Stimulated activated CD4-positive, alpha-beta T cell treated with anti-CD3 and anti-CD28 coated beads, Interleukin-1b, Interleukin-23, amount 100 ng/mL, for 24 hours (primary cell): ENCODE data around the gene LRP1B.

Source experiments
- DNase-seq, 4 experiments: peaks; one replicate each; pipeline ENCODE4 v3.0.0-alpha.2; 2020; ENCODE audit warnings: low read depth in 4 of 4, low spot score in 1 of 4

Gene LRP1B

GRCh38 chr2:141522702-141523101, 608.1 kb downstream of the LRP1B start:
- DNase-seq, result no peak

- no peak for DNase-seq
These were observed 608.8 kb downstream of the LRP1B start for GRCh38 chr2:141522048-141522447.

DNA sequence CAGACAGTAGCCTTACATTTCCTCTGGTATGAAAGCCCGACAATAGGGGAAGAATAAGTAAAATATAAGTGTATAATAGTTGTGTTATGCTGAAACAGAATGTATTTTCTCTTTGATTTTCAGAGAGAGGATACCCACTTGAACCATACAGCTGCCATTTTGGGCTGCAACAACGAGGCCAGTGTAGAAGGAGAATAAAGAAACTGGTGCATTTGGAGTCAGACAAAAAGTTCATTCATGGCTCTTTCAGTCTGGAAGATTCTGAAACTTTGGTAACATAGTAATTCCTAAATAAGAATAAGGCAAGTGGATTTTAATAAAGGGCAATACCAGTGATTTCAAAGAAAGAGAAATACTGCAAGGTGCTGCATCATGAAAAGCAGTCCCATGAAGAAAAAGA, 610.9 kb downstream of the LRP1B start:
- DNase-seq, result no peak

- DNase-seq, result no peak
These were observed 612.9 kb downstream of the LRP1B start for GRCh38 chr2:141517852-141518421.

DNA sequence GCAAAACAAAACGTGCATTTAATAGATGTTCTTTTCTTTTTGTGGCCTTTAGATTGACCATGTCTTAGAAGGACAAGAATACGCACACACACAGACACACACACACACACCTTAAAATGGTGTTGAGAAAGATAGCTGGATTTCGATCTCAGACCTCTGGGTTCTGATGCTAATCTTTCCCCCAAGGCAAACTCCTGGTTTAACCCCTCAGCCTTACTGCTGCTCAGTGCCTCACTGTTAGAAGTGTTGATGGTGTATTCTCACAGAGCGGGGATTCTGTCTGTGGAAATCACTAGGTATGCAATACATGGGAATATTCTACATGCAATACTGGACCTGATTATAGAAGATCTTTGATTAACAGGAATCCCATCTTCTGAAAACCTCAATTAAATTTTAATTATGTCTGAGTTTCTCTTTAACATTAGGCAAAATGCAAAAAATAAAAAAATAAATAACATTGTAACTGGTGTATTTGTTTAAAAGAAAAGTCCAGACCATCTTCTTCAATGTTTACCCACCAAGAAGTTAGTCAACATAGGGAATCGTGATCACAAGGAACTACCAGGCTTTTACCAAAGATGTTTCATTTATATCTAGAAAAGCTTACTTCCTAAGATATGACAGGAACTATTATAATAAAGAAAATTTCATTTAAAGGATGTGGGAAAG, 613.5 kb downstream of the LRP1B start:
- DNase-seq, result no peak

DNA sequence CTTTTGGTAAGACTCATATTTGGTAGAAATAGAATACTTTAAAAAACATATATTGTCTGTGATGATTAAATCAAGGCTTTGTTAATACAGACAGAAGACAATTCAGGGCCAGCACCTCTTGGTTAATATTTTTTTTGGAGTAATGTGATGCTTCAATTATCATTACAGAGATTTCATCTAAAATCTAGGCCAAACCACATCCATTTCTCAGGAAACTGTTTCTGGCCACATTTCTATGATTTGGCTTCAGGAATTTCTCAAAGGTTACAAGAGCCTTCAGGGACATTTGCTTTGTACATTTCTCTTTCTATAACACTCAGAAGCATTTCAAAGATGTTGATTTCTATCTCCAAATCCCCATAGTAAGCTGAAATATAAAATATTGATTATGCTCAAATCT, 614.9 kb downstream of the LRP1B start:
- DNase-seq, result no peak

GRCh38 chr2:141513853-141514252, 617.0 kb downstream of the LRP1B start:
- DNase-seq, result no peak

DNA sequence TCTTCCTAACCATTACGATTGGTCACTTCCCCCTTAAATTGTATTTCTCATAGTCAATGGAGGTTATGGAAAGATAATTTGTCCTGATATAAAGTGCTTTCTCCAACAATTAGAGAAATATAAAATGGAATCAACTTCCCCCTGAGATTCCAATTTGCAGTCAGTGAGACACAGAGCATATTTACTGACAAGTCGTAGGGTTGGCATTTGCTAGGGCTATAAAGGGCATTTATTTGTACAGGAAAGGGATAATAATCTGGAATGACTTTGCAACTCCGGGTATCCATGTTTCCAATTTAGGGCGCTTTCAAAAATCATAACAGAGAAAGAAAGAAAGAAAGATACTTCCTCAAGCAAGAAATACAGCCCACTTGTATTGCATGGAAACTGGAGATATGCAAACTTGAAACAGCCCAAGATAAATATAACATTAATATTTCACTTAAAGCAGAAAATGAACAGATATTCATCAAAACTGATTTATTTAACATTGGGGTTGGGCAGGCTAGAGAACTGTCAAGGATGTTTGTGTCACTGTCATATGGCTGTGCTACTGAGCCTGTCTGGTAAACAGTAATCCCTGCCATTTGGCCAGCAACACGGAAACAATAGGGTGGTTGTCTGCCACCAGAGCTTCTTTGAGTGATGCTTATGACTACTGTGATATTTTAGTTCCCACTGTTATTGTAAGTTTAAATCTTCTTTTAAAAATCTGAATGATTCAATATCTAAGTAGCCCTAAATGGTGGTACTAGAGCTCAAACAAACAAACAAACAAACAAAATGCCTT, 621.8 kb downstream of the LRP1B start:
- no peak for DNase-seq

GRCh38 chr2:141508086-141508752, 622.6 kb downstream of the LRP1B start:
- no peak for DNase-seq

DNA sequence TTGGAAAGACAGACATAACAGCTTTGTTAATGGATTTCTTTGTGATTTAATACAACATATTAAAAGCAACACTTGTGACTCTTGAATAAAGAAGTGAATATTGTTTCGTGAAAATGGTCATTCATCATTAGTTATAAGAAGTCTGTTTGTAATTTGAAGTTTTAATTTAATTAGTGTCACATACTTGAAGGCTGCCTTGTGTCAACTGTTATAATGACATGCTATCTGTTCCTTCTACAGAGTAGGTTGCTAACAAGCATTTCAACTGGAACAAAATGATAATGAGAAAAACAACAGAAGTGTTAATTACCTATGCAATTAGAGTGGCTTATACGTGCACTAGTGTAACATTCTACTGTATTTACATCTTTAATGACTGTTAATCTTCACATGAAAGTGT, 624.7 kb downstream of the LRP1B start:
- no peak for DNase-seq

DNA sequence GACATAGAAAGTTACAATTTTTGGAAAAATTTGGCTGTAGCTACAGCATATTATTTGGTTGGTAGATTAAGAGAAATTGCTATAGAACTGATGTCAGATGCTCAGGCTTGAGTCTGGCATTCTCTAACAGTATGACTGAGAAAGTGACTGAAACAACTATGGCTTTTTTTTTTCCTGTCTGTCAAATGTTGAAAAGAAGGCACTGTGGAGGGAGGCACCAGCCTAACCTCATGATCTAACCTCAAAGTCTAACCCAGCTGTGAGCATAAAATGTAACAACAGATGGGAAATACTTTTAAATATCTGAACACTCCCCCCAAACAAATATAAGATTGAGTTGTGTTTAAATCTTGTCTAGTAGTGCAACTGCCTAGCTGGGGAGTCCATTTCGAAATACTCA, 629.1 kb downstream of the LRP1B start:
- no peak for DNase-seq

DNA sequence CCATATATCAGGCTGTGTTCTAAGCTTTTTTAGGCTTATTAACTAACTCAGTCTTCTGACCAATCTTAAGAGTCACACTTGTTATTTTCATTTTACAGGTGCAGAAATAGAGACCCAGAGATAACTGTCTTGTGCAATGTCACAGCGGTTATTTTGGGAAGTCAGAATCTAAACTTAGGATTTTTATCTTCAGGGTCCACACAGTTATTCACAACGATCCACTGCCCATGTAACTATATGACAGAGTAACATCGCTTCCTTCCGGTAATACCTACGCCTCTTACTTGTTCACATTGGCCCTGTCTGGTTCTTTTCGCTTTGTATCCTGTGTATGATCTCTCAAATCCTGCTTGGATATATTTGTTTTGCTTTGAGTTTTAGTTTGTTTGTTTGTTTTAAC, 631.7 kb downstream of the LRP1B start:
- DNase-seq, result no peak

GRCh38 chr2:141498561-141498960, 632.3 kb downstream of the LRP1B start:
- DNase-seq, result no peak

GRCh38 chr2:141497272-141497671, 633.5 kb downstream of the LRP1B start:
- no peak for DNase-seq

DNA sequence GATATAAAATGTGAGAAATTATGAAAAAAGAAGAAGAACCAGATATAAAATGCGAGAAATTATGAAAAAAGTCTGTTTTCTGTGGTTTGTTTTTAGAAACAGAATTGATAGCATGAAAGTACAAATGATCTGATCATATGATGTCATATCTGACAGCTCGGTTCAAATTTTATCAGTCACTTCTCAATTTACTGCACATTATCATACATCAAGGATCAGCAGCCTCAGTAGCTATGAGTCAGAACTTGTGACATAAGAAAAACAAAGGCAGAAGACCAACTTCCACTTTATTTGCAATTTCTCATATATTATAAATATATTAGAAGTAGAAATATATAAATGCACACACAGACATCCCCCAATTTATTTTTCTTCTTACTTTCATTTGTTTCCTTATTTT, 634.0 kb downstream of the LRP1B start:
- no peak for DNase-seq

GRCh38 chr2:141493936-141494335, 636.9 kb downstream of the LRP1B start:
- no peak for DNase-seq

GRCh38 chr2:141492816-141493215, 638.0 kb downstream of the LRP1B start:
- no peak for DNase-seq

- DNase-seq, result no peak
These were observed 639.9 kb downstream of the LRP1B start for GRCh38 chr2:141490886-141491285.

GRCh38 chr2:141482697-141483096, 648.1 kb downstream of the LRP1B start:
- DNase-seq, result no peak

GRCh38 chr2:141475801-141476200, 655.0 kb downstream of the LRP1B start:
- DNase-seq, result no peak

DNA sequence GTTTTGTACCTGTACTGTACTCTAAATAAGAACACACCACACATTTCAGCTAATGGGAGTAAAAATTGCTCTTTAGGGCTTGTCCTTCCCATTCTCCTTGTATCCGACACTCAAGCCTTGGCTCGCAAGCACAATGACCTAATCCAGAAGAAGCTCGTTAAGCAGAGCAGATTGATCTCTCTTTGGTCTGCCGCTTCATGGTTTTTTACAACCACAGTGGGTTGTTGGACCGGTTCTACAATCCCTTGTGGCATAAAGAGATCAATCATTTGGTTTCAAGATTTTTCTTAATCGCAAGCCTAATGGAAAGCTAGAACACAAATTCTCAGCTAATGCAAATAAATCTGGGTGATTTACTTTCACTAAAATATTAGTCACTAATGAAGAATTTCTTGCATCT, 662.1 kb downstream of the LRP1B start:
- no peak for DNase-seq

GRCh38 chr2:141467331-141467730, 663.5 kb downstream of the LRP1B start:
- DNase-seq, result no peak
